ENCODE data around the gene CCN5.

CCN5 gene

DNA sequence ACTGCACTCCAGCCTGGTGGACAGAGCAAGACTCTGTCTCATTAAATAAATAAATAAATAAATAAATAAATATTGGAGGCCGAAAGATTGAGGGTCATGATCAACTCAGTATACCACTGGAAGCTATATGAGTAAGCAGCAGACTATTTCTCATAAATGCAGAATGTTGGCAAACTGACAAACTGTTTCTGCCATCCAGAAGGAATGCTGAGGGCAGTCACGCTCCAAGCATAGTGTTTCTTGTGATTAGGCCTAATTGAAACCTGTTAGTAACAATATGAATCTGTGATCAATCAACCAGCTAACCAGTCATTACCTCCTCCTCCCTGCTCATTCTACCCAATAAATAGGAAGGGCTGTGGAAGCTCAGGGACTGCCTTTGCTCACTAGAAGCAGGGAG lies 15.3 kb downstream of the CCN5 start:
- TF ChIP-seq, protein P1, sequence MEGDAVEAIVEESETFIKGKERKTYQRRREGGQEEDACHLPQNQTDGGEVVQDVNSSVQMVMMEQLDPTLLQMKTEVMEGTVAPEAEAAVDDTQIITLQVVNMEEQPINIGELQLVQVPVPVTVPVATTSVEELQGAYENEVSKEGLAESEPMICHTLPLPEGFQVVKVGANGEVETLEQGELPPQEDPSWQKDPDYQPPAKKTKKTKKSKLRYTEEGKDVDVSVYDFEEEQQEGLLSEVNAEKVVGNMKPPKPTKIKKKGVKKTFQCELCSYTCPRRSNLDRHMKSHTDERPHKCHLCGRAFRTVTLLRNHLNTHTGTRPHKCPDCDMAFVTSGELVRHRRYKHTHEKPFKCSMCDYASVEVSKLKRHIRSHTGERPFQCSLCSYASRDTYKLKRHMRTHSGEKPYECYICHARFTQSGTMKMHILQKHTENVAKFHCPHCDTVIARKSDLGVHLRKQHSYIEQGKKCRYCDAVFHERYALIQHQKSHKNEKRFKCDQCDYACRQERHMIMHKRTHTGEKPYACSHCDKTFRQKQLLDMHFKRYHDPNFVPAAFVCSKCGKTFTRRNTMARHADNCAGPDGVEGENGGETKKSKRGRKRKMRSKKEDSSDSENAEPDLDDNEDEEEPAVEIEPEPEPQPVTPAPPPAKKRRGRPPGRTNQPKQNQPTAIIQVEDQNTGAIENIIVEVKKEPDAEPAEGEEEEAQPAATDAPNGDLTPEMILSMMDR (IDR thresholded peaks at IDR 0.05; ENCODE audit: insufficient read depth, low read depth, low read length, missing control alignments), result no peak
- DNase-seq (ENCODE audit: low read depth), result peak; percentile 92
- no peak overlapping the region for H3K4me3 ChIP-seq (ENCODE audit: low read length)

DNA sequence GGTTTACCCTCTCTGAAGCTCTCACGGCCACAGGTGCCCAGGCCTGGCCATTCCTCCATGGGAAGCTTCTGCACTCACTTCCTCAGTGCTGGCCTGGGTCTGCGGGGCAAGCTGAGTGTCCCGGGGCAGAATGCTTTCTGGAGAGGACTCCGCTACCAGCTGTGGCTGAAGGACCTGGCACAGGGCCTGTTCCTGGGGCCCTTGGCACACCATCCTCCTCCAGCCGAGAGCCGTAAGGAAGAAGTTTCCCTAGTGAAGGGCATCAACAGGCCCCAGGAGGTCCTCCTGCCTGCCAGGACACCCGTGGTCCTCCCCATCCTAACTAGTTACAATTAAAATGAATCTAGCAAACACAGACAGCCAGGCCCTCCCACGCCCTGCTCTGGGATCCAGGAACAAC lies 16.5 kb downstream of the CCN5 start:
- TF ChIP-seq, protein P1 (IDR thresholded peaks at IDR 0.05; ENCODE audit: insufficient read depth, low read depth, low read length, missing control alignments), result no peak
- H3K4me3 ChIP-seq (ENCODE audit: low read length), result no peak overlapping the region
- no peak for DNase-seq (ENCODE audit: low read depth)

DNA sequence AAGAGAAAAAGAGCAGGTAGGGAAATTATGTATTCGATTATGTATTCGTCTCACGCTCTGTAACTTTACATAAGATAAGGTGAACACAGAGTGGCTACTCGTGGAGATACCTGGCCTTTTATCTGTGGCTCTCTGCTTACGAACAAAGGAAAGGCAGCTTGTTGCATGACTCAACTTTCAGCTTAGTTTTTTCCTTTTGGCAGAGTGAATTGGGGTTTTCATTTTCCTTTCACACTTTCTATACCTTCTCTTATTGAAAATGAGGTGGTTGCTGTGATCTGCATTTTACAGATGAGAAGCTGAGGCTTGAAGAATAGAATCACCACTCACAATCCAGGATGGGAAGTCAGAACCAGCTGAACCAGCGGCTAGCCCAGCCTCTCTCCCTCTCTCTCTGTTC lies 17.2 kb downstream of the CCN5 start:
- DNase-seq (ENCODE audit: low read depth), result peak; percentile 39
- TF ChIP-seq, protein P1 (IDR thresholded peaks at IDR 0.05; ENCODE audit: insufficient read depth, low read depth, low read length, missing control alignments), result no peak

DNA sequence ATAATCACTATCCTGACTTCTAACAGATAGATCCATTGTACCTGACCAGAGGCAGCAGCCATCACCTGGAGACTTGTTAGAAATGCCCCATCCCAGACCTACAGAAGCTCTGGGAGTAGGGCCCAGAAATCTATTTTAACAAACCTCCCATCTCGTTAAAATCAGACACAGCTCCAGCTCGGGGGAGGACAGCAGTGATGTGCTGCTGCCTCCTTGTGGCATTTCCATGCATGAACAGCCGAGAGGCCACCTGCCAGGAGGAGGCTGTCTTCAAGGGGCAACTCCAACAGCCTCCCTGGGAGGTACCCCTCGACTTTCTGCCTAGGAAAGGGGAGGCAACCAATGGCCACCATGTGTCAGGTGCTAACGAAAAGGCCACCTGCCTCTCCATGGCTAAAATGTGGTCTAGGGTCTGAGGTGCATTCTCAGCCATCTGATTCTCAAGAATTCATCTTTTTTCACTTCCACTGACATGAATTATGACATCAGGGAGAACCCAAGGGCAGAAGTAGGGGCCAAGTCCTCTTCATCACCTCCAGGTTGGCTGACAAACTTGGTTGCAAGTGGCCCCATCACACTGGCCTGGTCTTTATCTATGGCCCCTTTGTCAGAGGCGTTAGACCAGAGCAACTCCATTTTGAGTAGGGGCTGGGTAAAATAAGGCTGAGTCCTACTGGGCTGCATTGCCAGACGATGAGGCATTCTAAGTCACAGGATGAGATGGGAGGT lies 18.3 kb downstream of the CCN5 start:
- H3K4me3 ChIP-seq (ENCODE audit: low read length), result no peak overlapping the region
- peak; percentile 73 for DNase-seq (ENCODE audit: low read depth)
- TF ChIP-seq, protein P1 (IDR thresholded peaks at IDR 0.05; ENCODE audit: insufficient read depth, low read depth, low read length, missing control alignments), result peak; percentile 95

More for the DNA sequence above, 17.2 kb downstream of the CCN5 start:
- H3K4me3 ChIP-seq (ENCODE audit: low read length), result no peak overlapping the region

DNA sequence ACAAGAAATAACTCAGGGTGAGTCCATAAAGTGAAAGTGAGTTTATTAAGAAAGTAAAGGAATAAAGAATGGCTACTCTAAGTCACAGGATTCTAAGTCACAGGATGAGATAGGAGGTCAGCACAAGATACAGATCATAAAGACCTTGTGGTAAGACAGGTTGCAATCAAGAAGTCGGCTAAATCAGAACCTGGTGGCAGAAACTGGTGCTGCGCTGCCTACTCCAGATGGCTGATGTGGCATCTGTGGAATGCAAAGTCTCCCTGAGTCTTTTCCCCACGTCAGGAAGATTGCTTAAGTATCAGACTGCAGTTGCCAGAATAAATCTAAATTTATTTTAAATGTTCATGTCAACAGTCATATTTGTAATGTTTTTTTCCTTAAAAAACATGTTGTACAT lies 19.8 kb downstream of the CCN5 start:
- peak; percentile 71 for DNase-seq (ENCODE audit: low read depth)
- TF ChIP-seq, protein P1 (IDR thresholded peaks at IDR 0.05; ENCODE audit: insufficient read depth, low read depth, low read length, missing control alignments), result peak; percentile 49
- H3K4me3 ChIP-seq (ENCODE audit: low read length), result no peak overlapping the region

DNA sequence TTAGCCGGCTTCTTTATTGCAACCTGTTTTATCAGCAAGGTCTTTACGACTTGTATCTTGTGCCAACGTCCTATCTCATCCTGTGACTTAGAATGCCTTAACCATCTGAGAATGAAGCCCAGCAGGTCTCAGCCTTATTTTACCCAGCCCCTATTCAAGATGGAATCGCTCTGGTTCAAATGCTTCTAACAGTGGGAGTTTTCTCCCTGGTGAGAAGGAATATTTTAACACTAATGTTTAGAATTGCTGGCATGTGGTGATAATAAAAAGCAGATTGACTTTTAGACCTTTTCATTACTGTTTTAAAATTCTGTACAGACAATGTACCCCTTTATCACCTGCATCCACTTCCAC lies 20.6 kb downstream of the CCN5 start:
- no peak for DNase-seq (ENCODE audit: low read depth)
- no peak overlapping the region for H3K4me3 ChIP-seq (ENCODE audit: low read length)

More for the DNA sequence above, 20.6 kb downstream of the CCN5 start:
- TF ChIP-seq, protein P1 (IDR thresholded peaks at IDR 0.05; ENCODE audit: insufficient read depth, low read depth, low read length, missing control alignments), result no peak

Data from epithelial cell of esophagus (primary cell).